ENCODE measurements around the gene SH3GL1.

The SH3GL1 gene

GRCh38 chr19:4338441-4339355 is 61.6 kb downstream of the SH3GL1 start, which contains the start of gene STAP2:
Gene STAP2 (minus strand): TSS chr19:4338827. CDS start chr19:4338753, 74 bp downstream.
- TF ChIP-seq CTCF (IDR thresholded peaks at IDR 0.05; ENCODE audit: borderline replicate concordance, extremely low read depth, low read length, poor library complexity, severe bottlenecking) = no peak
- no peak for TF ChIP-seq EZH2 (IDR thresholded peaks at IDR 0.05; ENCODE audit: borderline replicate concordance, low read depth, low read length, severe bottlenecking)
- H3K4me3 ChIP-seq (ENCODE audit: low read depth in 1 of 2, low read length in 2 of 2) = peak within 1 kb of the TSS in 1 of 2 experiments; percentile 37; a peak in 2 of 4 replicates
- DNase-seq = peak; percentile 30

GRCh38 chr19:4337906-4338440 is 62.4 kb downstream of the SH3GL1 start:
- peak overlapping the region in 1 of 2 experiments; percentile 29; a peak in 2 of 4 replicates for H3K4me3 ChIP-seq (ENCODE audit: low read depth in 1 of 2, low read length in 2 of 2)
- no peaks in the 10 kb centered on the region for H4K20me1 ChIP-seq (ENCODE audit: insufficient read depth, low read length)
- no peaks in the 10 kb centered on the region for H3K27me3 ChIP-seq (ENCODE audit: insufficient read depth, low read length, poor library complexity)
- peak overlapping the region; percentile 77 for H2AFZ ChIP-seq (ENCODE audit: low read depth, low read length)
- no peaks in the 10 kb centered on the region for H3K9me3 ChIP-seq (ENCODE audit: insufficient read depth, low read length, severe bottlenecking)
- H3K4me1 ChIP-seq (ENCODE audit: insufficient read depth, low read length) = peaks cover 22% of the 10 kb centered on the region
- H3K79me2 ChIP-seq (ENCODE audit: insufficient read depth, low read length) = no peaks in the 10 kb centered on the region
- peak overlapping the region; percentile 56 for H3K4me2 ChIP-seq (ENCODE audit: insufficient read depth, low read length)
- peak overlapping the region; percentile 42 for H3K9ac ChIP-seq (ENCODE audit: low read depth, low read length)
- DNase-seq = no peak
- TF ChIP-seq EZH2 (IDR thresholded peaks at IDR 0.05; ENCODE audit: borderline replicate concordance, low read depth, low read length, severe bottlenecking) (no peak), CTCF (IDR thresholded peaks at IDR 0.05; ENCODE audit: borderline replicate concordance, extremely low read depth, low read length, poor library complexity, severe bottlenecking) (no peak)
- H3K36me3 ChIP-seq (ENCODE audit: insufficient read depth, low read length) = no peaks in the 10 kb centered on the region
- ATAC-seq (ENCODE audit: insufficient read depth, low read depth) = no peak
- peak overlapping the region; percentile 5; the same call in 1 of the 2 replicates for H3K27ac ChIP-seq (ENCODE audit: low read length)

More at GRCh38 chr19:4338441-4339355, 61.6 kb downstream of the SH3GL1 start, which contains the start of gene STAP2:
- Histone ChIP-seq H3K9ac (ENCODE audit: low read depth, low read length) (peak within 1 kb of the TSS; percentile 42), H3K27me3 (ENCODE audit: insufficient read depth, low read length, poor library complexity) (no peaks in the 10 kb centered on the region), H3K36me3 (ENCODE audit: insufficient read depth, low read length) (no peaks in the 10 kb centered on the region), H3K79me2 (ENCODE audit: insufficient read depth, low read length) (no peaks in the 10 kb centered on the region), H3K4me2 (ENCODE audit: insufficient read depth, low read length) (peak within 1 kb of the TSS; percentile 56), H4K20me1 (ENCODE audit: insufficient read depth, low read length) (no peaks in the 10 kb centered on the region), H3K9me3 (ENCODE audit: insufficient read depth, low read length, severe bottlenecking) (no peaks in the 10 kb centered on the region), H3K27ac (ENCODE audit: low read length) (peak within 1 kb of the TSS; percentile 43), H2AFZ (ENCODE audit: low read depth, low read length) (peak within 1 kb of the TSS; percentile 77), H3K4me1 (ENCODE audit: insufficient read depth, low read length) (peaks cover 24% of the 10 kb centered on the region)
- ATAC-seq (ENCODE audit: insufficient read depth, low read depth) = no peak

- TF ChIP-seq EZH2 (IDR thresholded peaks at IDR 0.05; ENCODE audit: borderline replicate concordance, low read depth, low read length, severe bottlenecking) (no peak), CTCF (IDR thresholded peaks at IDR 0.05; ENCODE audit: borderline replicate concordance, extremely low read depth, low read length, poor library complexity, severe bottlenecking) (no peak)
- no peaks in the 10 kb centered on the region for H3K79me2 ChIP-seq (ENCODE audit: insufficient read depth, low read length)
These were observed 65.3 kb downstream of the SH3GL1 start for GRCh38 chr19:4334929-4335570.

More at GRCh38 chr19:4334929-4335570, 65.3 kb downstream of the SH3GL1 start:
- Histone ChIP-seq H3K4me3 (ENCODE audit: low read depth in 1 of 2, low read length in 2 of 2) (no peak overlapping the region), H3K27ac (ENCODE audit: low read length) (no peak overlapping the region), H3K27me3 (ENCODE audit: insufficient read depth, low read length, poor library complexity) (no peaks in the 10 kb centered on the region), H4K20me1 (ENCODE audit: insufficient read depth, low read length) (no peaks in the 10 kb centered on the region), H3K36me3 (ENCODE audit: insufficient read depth, low read length) (no peaks in the 10 kb centered on the region), H3K4me1 (ENCODE audit: insufficient read depth, low read length) (peaks cover 14% of the 10 kb centered on the region), H3K9me3 (ENCODE audit: insufficient read depth, low read length, severe bottlenecking) (no peaks in the 10 kb centered on the region), H2AFZ (ENCODE audit: low read depth, low read length) (no peak overlapping the region), H3K4me2 (ENCODE audit: insufficient read depth, low read length) (no peak overlapping the region), H3K9ac (ENCODE audit: low read depth, low read length) (no peak overlapping the region)
- no peak for ATAC-seq (ENCODE audit: insufficient read depth, low read depth)
- DNase-seq = no peak

Measured in DND-41 (cell line).